ENCODE results near the gene KAZN. TPM values are rescaled to one million over a fixed set of nuclear protein-coding genes. Genes with fewer than 3 reads are reported as not detected.

KAZN gene
- polyA plus RNA-seq, 1 of the 3 experiments (the other 2 are of a cell fraction) = 6.8 TPM

- TF ChIP-seq SMC3 (IDR thresholded peaks at IDR 0.05; ENCODE audit: low read depth, low read length) = no peak
Measured at GRCh38 chr1:15023976-15024375, 425.5 kb downstream of the KAZN start (continued).

- ChIA-PET CTCF (interaction anchor here (1.3 to 4.4 kb wide), 11 partner anchors 9 to 912 kb away, joined by 3 to 44 read pairs (median 11); no protein-coding TSS in a partner anchor), POLR2A (interaction anchor here (0.6 kb wide), 1 partner anchor 58 kb away, joined by 3 read pairs; no protein-coding TSS in a partner anchor)
- H3K4me3 ChIP-seq (ENCODE audit: low read depth in 2 of 2, low read length in 1 of 2) = no peak overlapping the region
- H3F3A ChIP-seq (replicated peaks; ENCODE audit: insufficient read depth) = peaks cover 3% of the 10 kb centered on the region
- H3K9ac ChIP-seq = no peak overlapping the region
- H3K36me3 ChIP-seq (replicated peaks in 1 of 2; ENCODE audit: control insufficient read depth in 1 of 2, insufficient read depth in 2 of 2, low read length in 1 of 2) = no peaks in the 10 kb centered on the region
- H3K4me2 ChIP-seq = no peak overlapping the region
- peaks cover 8% of the 10 kb centered on the region; the same call in 1 of the 2 replicates for H4K20me1 ChIP-seq (ENCODE audit: insufficient read depth)
- no peaks in the 10 kb centered on the region for H3K4me1 ChIP-seq (ENCODE audit: control insufficient read depth in 1 of 2, insufficient read depth in 2 of 2, low read depth in 1 of 2, low read length in 1 of 2)
- TF ChIP-seq EP300 (IDR thresholded peaks at IDR 0.05; ENCODE audit: borderline replicate concordance in 1 of 2, low read depth in 1 of 2, low read length in 1 of 2) (no peak), GATA2 (CRISPR knock-in tag; IDR thresholded peaks at IDR 0.05) (no peak), NRF1 (IDR thresholded peaks at IDR 0.05; ENCODE audit: low read depth, low read length) (no peak), JUND (IDR thresholded peaks at IDR 0.05) (no peak), CHD2 (IDR thresholded peaks at IDR 0.05; ENCODE audit: low read length, partially characterized antibody) (no peak), TCF12 (IDR thresholded peaks at IDR 0.05) (no peak), TAF1 (IDR thresholded peaks at IDR 0.05; ENCODE audit: borderline replicate concordance, low read depth, low read length) (no peak), CTCF (IDR thresholded peaks at IDR 0.05) (no peak), PBX3 (IDR thresholded peaks at IDR 0.05) (no peak), FOXM1 (IDR thresholded peaks at IDR 0.05; ENCODE audit: low read depth) (no peak), EZH2phosphoT487 (IDR thresholded peaks at IDR 0.05; ENCODE audit: borderline replicate concordance, low read depth) (no peak), FOSL2 (IDR thresholded peaks at IDR 0.05; ENCODE audit: borderline replicate concordance, low read depth) (no peak), MXI1 (IDR thresholded peaks at IDR 0.05; ENCODE audit: low read depth, low read length) (no peak)
- H3K27me3 ChIP-seq (ENCODE audit: insufficient read depth) = no peaks in the 10 kb centered on the region
- H3K9me2 ChIP-seq = no peaks in the 10 kb centered on the region
- no peak for DNase-seq
- H3K9me3 ChIP-seq = no peaks in the 10 kb centered on the region
- peaks cover 23% of the 10 kb centered on the region; the same call in 1 of the 2 replicates for H3K79me2 ChIP-seq (ENCODE audit: insufficient read depth)
- 78% methylated on average over 3 of the region's 4 CpGs for WGBS (ENCODE audit: low lambda C conversion rate)
- H2AFZ ChIP-seq (ENCODE audit: low read depth) = no peak overlapping the region
- H3K27ac ChIP-seq (ENCODE audit: low read depth in 2 of 2, low read length in 1 of 2) = no peak overlapping the region
Measured at GRCh38 chr1:15026117-15026489, 427.6 kb downstream of the KAZN start.
